Amygdala (tissue), 56 donors: ENCODE results near the gene IL19.

Experiments
- DNase-seq, 56 donors: peaks; one replicate each; lab custom pipeline; 2025; lab: John Stamatoyannopoulos, UW

The IL19 gene

DNA sequence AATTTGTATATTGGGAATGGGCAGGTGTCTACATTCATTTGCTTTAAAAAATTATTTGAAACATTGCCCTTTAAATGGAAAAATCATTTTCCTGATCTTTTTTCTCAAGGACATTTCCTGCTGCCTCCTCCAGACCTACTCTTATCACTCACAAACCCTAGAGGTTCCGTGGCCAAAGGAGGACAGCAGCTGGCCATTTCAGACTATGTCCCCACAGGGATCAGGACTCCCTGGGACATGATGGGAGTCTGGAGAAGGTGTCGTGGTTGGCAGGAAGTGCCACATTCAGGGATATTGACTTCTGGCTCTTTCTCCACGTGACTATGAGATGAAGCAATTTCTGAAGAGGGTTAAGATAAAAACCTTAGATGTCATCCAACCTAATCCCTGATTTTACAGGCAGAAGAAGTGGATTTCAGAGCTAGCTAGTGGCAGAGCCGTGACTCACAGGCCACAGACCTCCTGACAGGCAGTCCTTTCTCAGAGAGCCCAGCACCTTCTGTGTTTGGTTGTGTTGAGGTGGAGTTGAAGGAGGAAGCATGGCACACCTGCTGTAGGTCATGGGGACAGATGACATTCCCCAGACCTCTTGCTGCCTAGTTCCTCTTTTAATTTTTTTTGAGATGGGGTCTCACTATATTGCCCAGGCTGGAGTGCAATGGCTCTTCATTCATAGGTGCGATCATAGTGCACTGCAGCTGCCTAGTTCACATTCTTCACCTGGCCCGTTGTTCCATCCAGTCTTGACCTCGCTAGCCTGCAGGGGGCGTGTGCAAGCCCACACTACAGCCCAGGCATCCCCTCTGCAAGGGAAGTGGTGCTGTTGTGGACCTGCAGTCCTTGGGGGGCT is 27.2 kb downstream of the IL19 start:
- no peak for DNase-seq

DNA sequence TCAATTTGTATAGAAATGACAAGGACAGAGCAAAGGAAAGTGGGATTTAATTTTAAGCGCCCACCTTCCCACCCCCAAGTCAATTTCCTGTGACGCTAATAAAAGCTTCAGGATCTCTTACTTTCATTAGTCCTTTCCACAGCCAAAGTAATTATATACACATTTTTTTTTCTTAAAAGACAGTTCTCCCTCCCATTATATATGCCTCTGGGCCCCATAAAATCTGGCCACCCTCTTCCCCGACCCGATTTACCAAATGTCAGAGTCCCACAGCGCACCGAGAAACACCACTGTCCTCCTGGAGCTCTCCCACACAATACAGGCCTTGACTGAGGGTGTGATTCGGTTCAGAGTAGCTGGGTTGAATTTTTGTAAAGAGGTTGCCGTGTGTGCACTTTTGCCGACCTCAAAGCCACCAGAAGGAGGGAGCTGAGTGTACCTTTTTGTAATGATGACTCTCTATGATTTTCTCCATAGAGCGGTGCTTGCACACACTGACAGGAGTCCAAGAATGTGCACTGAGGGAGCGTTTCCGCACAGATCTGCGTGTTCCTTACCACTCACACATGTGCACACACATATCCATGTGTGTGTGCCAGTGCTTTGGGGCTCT is 27.9 kb downstream of the IL19 start:
- no peak for DNase-seq

DNA sequence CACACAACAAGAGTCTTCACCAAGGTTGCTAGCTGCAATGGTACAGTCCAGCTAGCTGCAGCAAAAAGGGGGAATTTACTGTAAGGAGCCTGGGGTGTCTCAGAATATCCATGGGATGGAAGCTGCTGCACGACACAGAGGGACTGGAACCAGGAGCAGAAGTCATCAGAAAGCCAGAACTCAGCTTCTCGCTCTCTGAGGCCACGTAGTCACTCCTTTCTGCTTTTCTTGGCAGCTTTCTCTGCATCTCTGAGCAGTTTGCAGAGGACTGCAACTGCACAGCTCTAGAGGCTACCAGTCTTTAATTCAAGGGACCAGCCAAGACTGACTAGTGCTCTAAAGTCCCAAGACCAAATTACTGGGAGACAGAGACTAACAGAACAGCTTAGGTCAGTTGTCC is 28.7 kb downstream of the IL19 start:
- no peak for DNase-seq

DNA sequence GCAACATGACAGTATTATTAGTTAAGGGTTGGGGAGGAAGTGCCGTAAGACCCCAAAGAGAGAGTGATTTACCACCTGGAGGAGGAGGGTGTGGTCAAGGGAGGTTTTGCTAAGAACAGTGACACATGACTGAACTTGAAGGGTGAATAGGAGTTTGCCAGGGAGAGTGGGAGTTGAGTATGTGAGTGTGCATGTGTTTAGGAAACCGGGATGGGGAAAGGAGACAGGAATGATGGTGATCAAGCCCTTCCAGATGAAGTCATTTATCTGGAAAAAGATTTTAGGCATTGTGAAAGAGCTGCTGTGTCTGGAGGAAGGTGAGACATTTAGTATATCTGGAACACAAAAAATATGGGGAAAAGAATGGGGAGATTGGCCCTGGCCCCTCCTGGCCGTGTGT is 29.8 kb downstream of the IL19 start:
- DNase-seq = no peak

DNA sequence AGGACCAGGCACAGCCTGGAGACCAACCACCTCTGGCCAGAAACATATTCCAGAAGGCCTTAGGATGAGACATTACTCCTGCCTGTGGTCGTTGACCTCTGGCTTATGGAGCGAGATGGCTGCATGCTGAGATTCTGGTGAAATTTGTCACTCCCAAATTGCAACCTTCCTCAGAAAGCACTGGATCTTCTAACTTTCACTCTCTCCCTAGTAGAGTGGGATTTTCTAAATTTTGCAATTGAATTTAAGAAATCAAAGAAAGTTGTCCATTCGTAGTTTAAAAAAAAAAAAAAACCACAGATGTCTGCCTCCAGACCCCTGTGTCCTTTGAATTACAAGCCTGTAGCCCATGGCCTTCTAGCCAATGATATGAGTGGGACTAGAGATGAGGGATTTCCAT is 30.3 kb downstream of the IL19 start:
- no peak for DNase-seq

DNA sequence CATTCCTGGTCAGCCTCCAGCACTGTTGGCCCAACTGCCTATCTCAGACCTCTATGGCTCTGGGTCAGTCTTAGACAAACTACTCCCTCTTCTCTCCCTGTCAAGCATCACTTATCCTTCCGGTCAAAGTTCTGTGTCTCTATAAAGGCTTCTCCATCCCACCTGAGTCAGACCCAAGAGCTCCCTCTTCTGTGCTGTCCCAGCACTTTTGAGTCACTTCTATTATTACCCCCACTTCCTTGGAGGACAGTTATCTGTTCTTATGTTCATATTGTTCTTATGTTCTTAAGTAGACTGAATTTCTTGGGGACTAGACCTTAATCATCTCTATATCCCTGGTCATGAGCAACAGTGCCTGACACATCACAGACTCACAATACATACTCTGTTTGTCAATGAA is 30.9 kb downstream of the IL19 start:
- DNase-seq = no peak

DNA sequence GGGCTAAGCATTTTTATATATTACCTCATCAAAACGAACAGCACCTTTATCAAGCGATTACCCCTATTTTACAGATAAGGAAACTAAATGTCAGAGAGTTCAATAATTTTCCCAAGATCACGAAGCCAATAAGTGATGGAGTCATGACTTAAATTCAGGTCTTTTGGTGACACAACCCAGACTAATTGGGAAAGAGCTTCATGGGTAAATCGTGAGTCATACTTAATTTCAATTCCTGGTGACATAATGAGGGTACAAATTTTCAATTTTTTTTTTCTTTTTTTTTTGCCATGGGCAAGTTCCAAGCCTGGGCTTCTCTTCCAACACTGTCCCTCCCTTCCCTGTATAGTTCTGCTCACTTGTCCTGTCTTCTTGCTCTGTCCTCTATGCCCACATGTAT is 31.8 kb downstream of the IL19 start:
- DNase-seq = no peak

DNA sequence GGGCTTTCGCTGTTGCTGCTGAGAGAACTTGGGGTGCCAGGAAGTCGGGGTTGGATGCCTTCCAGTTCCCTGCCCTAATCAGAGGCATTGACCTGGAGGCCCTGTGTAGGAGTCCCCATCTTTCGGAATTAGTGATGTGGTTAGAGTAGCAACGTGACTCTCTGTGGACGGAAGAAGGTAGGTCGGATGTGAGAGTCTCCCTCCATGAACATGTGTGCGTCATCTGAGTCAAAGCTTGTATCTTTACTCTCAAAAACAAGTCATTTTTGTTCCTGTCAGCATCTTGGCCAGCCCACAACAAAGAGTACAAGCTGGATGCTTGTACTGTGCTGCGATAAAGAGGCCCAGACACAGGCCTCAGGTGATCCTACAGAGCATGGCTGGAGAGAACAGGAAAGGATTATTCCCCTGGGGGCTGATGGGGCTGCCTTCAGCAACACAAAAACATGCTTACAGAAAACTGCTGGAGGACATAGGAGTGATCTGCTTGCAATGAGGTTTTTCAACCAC is 32.7 kb downstream of the IL19 start:
- DNase-seq = no peak

DNA sequence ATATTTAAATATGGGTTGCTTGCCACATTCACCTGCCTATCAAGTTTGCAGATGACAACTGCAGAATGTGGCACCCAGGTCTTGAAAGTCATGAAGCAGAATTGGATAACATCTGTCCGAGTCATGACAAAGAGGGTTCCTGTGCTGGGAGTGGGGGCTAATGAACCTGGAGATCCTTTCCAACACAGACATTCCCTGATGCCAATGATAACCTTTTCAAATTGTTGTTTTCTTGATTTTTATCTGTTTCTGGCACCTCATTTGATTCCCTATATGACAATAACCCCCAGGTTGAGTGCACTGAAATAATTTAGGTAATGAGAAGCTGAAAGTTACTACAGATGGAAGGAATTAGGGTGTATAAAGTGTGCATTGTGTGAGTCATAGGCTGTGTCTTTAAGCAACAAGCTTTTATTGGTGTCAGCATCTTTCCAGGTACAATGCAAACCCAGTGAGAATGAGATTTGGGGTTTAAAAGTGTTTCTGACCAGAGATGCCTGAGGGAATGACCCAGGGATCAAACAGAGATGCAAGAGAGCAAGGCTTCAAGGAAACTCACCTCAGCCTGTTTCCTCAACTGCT is 33.7 kb downstream of the IL19 start:
- DNase-seq = no peak

DNA sequence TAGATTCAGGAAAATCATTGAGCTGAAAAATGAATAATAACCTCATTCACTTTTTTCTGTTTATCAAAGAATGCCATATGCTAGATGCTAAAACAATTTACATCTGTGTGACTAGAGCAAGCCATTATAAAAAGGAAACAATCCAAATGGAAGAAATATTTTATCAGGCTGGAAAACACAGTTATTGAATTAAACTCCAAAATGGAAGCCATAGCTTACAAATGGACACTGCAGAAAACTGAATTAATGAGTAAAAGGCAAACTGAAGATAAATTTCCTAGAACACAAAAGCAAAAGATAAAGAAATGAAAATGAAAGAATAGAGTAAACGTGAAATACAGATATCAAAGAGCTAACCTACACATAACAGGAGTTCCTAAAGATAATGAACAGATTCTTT is 34.8 kb downstream of the IL19 start:
- DNase-seq = no peak

DNA sequence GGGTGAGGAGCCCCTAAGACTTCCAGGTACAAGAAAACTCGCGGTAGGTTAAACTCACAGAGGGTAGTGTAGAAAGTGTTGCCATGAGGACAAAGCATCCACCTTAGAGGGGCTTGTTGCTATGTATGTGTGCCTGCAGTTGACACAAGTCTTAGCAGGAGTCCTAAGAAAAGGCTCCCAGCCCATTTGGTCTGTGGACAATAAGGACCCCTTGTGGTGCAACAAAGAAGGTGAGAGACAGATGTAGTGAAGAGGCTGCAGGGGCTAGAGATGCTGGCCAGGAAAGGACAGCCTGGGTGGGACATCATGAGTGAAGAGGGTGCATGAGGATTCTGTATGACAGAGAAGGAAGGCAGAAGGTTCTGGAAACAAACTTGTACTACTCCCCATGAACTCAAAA is 38.0 kb downstream of the IL19 start:
- no peak for DNase-seq

DNA sequence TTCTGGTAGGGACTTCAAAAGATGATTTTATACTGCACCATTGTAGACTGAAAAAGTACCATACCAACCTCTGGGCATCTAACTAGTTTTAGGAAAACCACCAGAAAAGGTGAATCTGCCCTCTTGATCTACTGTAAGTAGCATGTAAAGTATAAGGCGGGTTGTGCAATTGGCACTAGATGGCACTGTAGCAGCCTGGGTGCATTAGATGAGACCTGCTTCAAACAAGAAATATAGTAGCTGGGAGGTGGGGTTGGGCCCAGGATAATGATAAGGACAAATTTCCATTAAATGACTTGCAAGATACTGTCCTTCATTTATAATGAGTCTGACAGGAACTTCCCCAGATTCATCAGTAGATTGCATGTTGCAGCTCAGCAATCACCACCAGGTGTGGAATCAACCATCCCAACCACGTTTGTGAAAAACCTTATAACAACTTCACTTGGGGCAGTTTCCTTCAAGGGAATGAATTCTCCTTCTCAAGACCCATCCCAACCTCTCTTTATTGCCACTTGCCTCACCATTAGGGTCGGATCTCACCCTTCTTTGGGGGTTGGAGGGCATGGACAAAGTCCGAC is 39.0 kb downstream of the IL19 start:
- DNase-seq = peak in 1 of 56 donors; percentile 21

DNA sequence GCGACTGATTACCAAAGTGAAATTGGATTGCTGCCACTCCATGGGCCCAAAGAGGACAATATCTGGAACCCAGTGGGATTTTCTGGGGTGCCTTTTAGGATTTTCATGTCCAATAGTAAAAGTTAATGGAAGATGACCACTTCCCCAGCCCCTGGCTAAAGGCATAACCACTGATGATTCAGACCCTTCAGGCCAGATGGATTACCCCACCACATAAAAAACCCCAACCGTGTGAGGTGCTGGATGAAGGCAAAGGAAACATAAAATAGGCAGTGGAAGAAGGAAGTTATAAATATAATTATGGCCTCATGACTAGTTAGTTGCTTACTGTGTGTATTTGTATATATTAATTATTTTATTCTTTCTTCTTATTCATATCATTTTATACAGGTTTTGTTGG is 41.9 kb downstream of the IL19 start:
- DNase-seq = no peak

DNA sequence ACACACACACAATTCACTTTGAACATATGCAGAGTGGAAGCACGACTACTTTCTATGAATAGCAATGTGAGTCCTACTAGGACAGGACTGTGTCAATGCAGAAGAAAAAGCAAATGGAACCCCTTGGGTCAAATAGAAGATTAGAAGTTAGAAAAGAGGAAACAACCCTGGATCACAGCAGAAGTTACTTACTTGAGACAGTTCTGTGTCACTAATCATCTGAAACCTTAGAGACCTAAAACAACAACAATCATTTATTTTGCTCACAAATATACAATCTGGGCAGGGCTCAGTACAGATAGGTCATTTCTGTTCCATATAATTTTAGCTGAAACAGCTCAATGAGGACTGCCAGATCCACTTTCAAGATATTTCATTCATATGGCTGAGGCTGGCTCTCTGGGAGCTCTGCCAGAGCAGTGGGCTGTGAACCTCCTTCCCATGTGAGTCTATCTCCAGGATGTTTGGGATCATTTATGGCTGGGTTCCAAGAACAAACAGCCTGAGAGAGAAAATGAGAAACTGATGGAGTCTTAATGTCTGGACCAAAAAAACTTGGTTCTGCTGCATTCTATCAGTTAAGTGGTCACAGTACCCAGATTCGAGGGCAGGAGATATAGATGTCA is 44.3 kb downstream of the IL19 start:
- DNase-seq = peak in 14 of 56 donors; percentile 2 to 61 (median 8)

DNA sequence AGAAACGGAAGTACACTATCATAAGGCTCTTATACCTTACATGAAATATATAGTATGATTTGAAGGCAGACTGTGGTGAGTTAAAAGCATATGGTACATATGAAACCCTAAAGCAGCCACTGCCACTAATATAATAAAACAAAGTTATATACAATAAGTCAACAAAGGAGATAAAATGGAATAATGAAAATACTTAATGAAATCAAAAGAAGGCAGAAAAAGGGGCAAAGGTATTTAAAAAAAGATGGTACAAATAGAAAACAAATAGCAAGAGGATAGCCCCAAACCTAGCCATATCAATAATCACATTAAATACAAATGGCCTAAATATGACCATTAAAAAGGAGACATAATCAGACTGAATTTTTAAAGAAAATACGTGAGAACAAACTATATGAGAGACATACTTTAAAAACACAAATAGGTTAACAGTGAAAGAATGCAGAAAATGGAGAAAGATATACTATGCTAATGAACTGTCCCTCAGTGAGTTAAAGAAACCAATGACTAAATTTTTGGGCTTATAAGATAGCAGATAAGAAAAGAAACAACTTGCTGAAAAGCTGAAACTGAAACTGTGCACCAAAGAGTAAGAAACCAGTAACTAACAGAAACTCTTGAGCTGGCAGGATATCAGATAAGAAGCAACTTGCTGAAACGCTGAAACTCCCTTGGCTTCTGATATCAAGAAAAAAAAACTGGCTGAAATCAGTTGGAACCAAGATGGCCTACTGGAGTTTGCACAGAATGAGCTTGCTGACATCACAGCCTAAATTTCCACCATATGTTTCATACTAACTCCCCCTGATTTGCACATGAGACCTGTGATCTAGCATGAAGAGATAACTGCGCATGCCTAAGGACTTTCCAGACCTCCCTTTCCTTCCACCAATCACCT is 46.1 kb downstream of the IL19 start:
- no peak for DNase-seq

DNA sequence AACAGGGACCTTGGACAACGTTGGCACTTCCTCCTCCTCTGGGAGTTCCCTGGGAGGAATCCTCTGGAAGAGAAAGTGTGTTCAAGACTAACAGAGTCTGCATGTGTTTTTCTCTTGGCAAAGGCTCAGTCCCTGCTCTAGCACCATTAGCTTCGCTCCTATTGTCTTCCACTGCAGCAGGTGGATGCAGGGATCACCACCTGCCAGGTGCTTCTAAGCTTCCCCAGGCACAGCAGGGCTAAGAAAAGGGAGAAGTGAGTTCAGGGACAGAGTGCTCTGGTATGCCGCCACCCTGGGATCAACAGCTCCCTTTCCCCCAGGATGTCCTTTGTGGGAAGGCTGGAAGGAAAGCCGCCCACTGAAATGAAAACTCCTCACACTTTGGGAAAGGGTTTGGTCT is 50.9 kb downstream of the IL19 start:
- DNase-seq = no peak

DNA sequence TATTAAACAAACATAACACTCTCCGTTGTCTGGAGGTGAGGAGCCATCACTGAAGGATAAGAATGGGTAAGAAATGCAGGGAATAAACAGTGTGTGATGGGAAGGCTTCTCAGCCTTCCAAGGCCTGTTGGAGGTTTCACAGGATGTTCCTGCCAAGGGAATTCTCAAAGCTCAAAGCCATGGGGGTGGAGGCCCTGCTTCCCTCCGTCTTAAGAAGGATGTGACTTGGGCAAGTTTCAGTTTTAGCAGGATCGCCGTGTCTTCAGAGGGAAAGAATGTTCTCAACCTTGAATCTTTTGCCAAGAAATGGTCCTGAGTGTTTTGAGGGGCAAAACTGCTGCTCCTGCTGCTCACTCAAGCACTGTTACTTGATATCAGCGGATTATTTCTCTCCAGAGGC is 53.2 kb downstream of the IL19 start:
- DNase-seq = no peak

DNA sequence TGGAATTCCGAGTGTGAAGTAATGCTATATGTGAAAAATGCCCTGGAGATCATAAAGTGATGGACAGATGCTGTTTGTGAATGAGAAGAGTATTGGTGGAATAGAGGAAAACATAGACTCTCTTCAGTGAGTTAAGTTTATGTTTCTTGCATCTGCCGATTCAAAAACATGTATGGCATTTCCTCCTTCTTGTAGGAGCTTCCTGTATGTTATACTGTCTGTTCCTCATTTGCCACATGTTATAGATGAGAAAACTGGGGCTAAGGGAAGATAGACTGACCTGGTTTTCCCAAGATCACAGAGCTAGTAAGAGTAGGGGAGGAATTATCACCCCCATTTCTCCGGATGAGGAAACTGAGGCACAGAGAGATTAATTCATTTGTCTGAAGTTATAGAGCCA is 53.8 kb downstream of the IL19 start:
- DNase-seq = no peak

DNA sequence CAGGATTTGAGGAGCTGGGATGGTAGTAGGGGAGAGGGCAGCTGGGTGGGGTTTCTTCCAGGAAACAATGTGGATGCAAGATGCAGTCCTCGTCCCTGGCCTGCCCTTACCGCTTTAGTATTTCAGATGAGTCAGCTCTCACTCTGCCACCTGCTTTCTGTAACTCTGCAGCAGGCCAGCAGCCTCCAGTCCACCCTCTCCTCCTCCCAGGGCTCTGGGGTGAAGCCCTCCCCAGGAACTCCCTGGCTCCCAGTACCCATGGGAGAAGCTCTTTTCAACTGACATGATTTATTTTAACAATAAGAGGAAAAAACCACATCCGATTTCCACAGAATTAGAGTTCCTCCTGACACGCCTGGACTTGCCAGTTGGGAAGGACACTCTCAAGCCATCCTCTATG is 55.8 kb downstream of the IL19 start:
- DNase-seq = no peak

DNA sequence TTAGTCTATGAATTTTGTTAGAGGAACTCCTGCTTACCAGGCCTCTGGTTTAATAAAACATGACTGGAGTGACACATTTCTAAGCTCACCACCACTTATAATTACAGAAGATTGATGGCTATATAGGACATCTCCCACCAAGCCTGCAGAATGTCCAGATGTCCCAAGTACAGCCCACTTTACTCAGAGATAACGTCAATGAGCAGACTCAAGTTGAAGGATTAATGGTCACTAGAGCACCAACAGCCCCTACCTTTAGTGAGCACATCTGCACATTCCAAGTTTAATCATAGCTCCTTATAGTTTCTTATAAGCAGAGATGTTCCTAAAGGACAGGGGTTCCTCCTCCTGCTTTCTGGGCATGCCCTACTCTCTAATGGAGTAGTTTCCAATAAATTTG is 57.5 kb downstream of the IL19 start:
- no peak for DNase-seq
